HL-60 (cell line): ENCODE results near the gene ITPK1.

Experiments
- DNase-seq, 2 experiments: peaks; one replicate each; pipeline ENCODE4 v3.0.0-alpha.2; 2010 to 2020; ENCODE audit warnings: low read depth in 1 of 2, low spot score in 1 of 2
- H3K27ac ChIP-seq: fragments of 250-450 bp; sonication (Bioruptor Pico); replicated peaks from 2 replicates; pipeline ENCODE4 v1.5.1; 2020; ENCODE audit warnings: mild to moderate bottlenecking, moderate library complexity
- H3K27me3 ChIP-seq: fragments of 250-450 bp; sonication (Bioruptor Pico); 2 replicates; pipeline ENCODE4 v1.5.1; 2021; ENCODE audit warnings: mild to moderate bottlenecking, moderate library complexity; ENCODE audit not compliant: insufficient read depth, poor library complexity, severe bottlenecking
- H3K4me3 ChIP-seq: replicated peaks from 2 replicates; pipeline ENCODE4 v1.5.1; 2011; ENCODE audit warnings: mild to moderate bottlenecking, control low read depth, low read length; ENCODE audit not compliant: insufficient read depth
- CTCF ChIP-seq: IDR thresholded peaks from one replicate; pipeline ENCODE4 v1.5.1; 2011; ENCODE audit warnings: low read length, control low read depth, inconsistent platforms; ENCODE audit not compliant: insufficient read depth
- GABPA ChIP-seq: IDR thresholded peaks from 2 replicates; pipeline ENCODE4 v1.6.1; 2012; ENCODE audit warnings: low read depth
- POLR2AphosphoS5 ChIP-seq: IDR thresholded peaks from 2 replicates; pipeline ENCODE4 v1.6.1; 2012; ENCODE audit warnings: low read depth
- REST ChIP-seq: IDR thresholded peaks from 2 replicates; pipeline ENCODE4 v1.6.1; 2012; ENCODE audit warnings: low read depth; ENCODE audit not compliant: insufficient replicate concordance
- SPI1 ChIP-seq: IDR thresholded peaks from 2 replicates; pipeline ENCODE4 v1.6.1; 2012; ENCODE audit warnings: low read depth, mild to moderate bottlenecking, borderline replicate concordance

ITPK1 gene

GRCh38 chr14:93051600-93052546 is 63.9 kb downstream of the ITPK1 start:
- no peak overlapping the region for H3K4me3 ChIP-seq
- TF ChIP-seq GABPA (no peak), SPI1 (no peak), REST (no peak), CTCF (no peak), POLR2AphosphoS5 (no peak)
- no peak overlapping the region for H3K27ac ChIP-seq
- H3K27me3 ChIP-seq: no peaks in the 10 kb centered on the region
- DNase-seq: no peak

- Histone ChIP-seq H3K27me3 (no peaks in the 10 kb centered on the region), H3K4me3 (no peak overlapping the region), H3K27ac (no peak overlapping the region)
- no peak for TF ChIP-seq CTCF
- TF ChIP-seq REST: no peak
- TF ChIP-seq GABPA: no peak
- TF ChIP-seq SPI1: no peak
- TF ChIP-seq POLR2AphosphoS5: no peak
- no peak for DNase-seq
Observed at GRCh38 chr14:93050761-93051160, 65.0 kb downstream of the ITPK1 start.

GRCh38 chr14:93049867-93050331 is 65.8 kb downstream of the ITPK1 start:
- Histone ChIP-seq H3K27ac (no peak overlapping the region), H3K27me3 (no peaks in the 10 kb centered on the region), H3K4me3 (no peak overlapping the region)
- DNase-seq: no peak
- TF ChIP-seq REST (no peak), SPI1 (no peak), GABPA (no peak), CTCF (no peak), POLR2AphosphoS5 (no peak)
